Thyroid gland (tissue), 4 donors: ENCODE results near the gene DENND1A. TPM values are rescaled to one million over a fixed set of nuclear protein-coding genes. Genes with fewer than 3 reads are reported as not detected.

Source experiments
- DNase-seq, 2 donors: peaks; one replicate each; pipeline ENCODE4 v3.0.0-alpha.2; 2019
- H3K27ac ChIP-seq, 3 donors: fragments of 200-600 bp; sonication (generic); 1 replicate in 2 of 3; 2 replicates in 1 of 3; pipeline ENCODE4 v1.5.1; 2016 to 2019; ENCODE audit warnings: mild to moderate bottlenecking in 1 of 3, moderate library complexity in 1 of 3
- H3K27me3 ChIP-seq: fragments of 200-600 bp; sonication (generic); one replicate; pipeline ENCODE4 v1.5.1; 2019
- H3K36me3 ChIP-seq, 2 donors: fragments of 200-600 bp; sonication (generic); one replicate each; pipeline ENCODE4 v1.5.1; 2016 to 2019
- H3K4me1 ChIP-seq, 2 donors: fragments of 200-600 bp; sonication (generic); one replicate each; pipeline ENCODE4 v1.5.1; 2017 to 2019
- H3K4me3 ChIP-seq, 3 donors: fragments of 200-600 bp; sonication (generic); replicated peaks in 1 of 3; 1 replicate in 2 of 3; 2 replicates in 1 of 3; pipeline ENCODE4 v1.5.1; 2016; ENCODE audit warnings: mild to moderate bottlenecking in 1 of 3
- H3K9me3 ChIP-seq: fragments of 200-600 bp; sonication (generic); one replicate; pipeline ENCODE4 v1.5.1; 2017
- CTCF ChIP-seq, 6 experiments: fragments of 200-600 bp in 3 of 6; fragments of 450-650 bp in 3 of 6; sonication (generic) in 3 of 6; IDR thresholded peaks; one replicate each; pipeline ENCODE4 v1.5.1; 2016 to 2019; ENCODE audit warnings: antibody characterized with exemption in 6 of 6, mild to moderate bottlenecking in 2 of 6, inconsistent platforms in 1 of 6, moderate library complexity in 1 of 6
- POLR2A ChIP-seq, 2 donors: fragments of 450-650 bp; IDR thresholded peaks; one replicate each; pipeline ENCODE4 v1.6.1; 2017; ENCODE audit warnings: antibody characterized with exemption in 2 of 2, mild to moderate bottlenecking in 2 of 2, moderate library complexity in 1 of 2
- WGBS, 2 donors: methylation state at CpG; one replicate each; pipeline ENCODE4 v1.1.5; 2017; 5-methylcytosine and 5-hydroxymethylcytosine counted together
- intact Hi-C: fragments of 100-400 bp; cut with DNase I; formaldehyde crosslinking; loops from one replicate; pipeline ENCODE4 v1.15.1; 2023
- total RNA-seq, 4 donors: library from RNA; depleted of rRNA; stranded (reverse); fragments of >200 nt; gene quantifications; one replicate each; pipeline ENCODE4 v1.2.3, GENCODE V29; 2016

Gene DENND1A
- total RNA-seq, 4 donors from 2014 or later, result 18.8 to 34.4 (median 28.2) TPM

- no peak for DNase-seq
- H3K36me3 ChIP-seq, result no peaks in the 10 kb centered on the region
- intact Hi-C loops, result no loop called here
- WGBS, 2 donors, result 80 to 88% methylated on average over 2 of the region's 2 CpGs
- peaks cover 0 to 5% of the 10 kb centered on the region in 2 donors for H3K4me1 ChIP-seq
- TF ChIP-seq POLR2A (IDR thresholded peaks at IDR 0.05) (no peak), CTCF (IDR thresholded peaks at IDR 0.05) (no peak)
- H3K27me3 ChIP-seq, result no peaks in the 10 kb centered on the region
- H3K4me3 ChIP-seq, result no peak overlapping the region
- H3K27ac ChIP-seq, result no peak overlapping the region
- H3K9me3 ChIP-seq, result no peaks in the 10 kb centered on the region
These were observed 307.1 kb downstream of the DENND1A start for GRCh38 chr9:123622711-123623241.

GRCh38 chr9:123620239-123620638 is 309.7 kb downstream of the DENND1A start:
- H3K27ac ChIP-seq, result no peak overlapping the region
- DNase-seq, result no peak
- no peaks in the 10 kb centered on the region for H3K36me3 ChIP-seq
- H3K9me3 ChIP-seq, result no peaks in the 10 kb centered on the region
- intact Hi-C loops, result no loop called here
- TF ChIP-seq CTCF (IDR thresholded peaks at IDR 0.05) (no peak), POLR2A (IDR thresholded peaks at IDR 0.05) (no peak)
- H3K4me3 ChIP-seq, result no peak overlapping the region
- H3K27me3 ChIP-seq, result no peaks in the 10 kb centered on the region
- peaks cover 0 to 5% of the 10 kb centered on the region in 2 donors for H3K4me1 ChIP-seq

GRCh38 chr9:123617952-123618678 is 311.8 kb downstream of the DENND1A start:
- no peak for DNase-seq
- H3K27me3 ChIP-seq, result no peaks in the 10 kb centered on the region
- WGBS, 2 donors, result 83 to 89% methylated on average over 11 of the region's 11 CpGs
- H3K4me3 ChIP-seq, result no peak overlapping the region
- H3K36me3 ChIP-seq, result no peaks in the 10 kb centered on the region
- no peaks in the 10 kb centered on the region for H3K4me1 ChIP-seq
- intact Hi-C loops, result no loop called here
- H3K9me3 ChIP-seq, result no peaks in the 10 kb centered on the region
- no peak overlapping the region for H3K27ac ChIP-seq
- TF ChIP-seq CTCF (IDR thresholded peaks at IDR 0.05) (no peak), POLR2A (IDR thresholded peaks at IDR 0.05) (no peak)

- no peaks in the 10 kb centered on the region for H3K27me3 ChIP-seq
- no peak for DNase-seq
- H3K4me1 ChIP-seq, result no peaks in the 10 kb centered on the region
- no peak overlapping the region for H3K4me3 ChIP-seq
- intact Hi-C loops, result no loop called here
- H3K9me3 ChIP-seq, result no peaks in the 10 kb centered on the region
- no peak for TF ChIP-seq POLR2A (IDR thresholded peaks at IDR 0.05)
- TF ChIP-seq CTCF (IDR thresholded peaks at IDR 0.05), result no peak
- no peaks in the 10 kb centered on the region for H3K36me3 ChIP-seq
- 93 to 97% methylated on average over 9 of the region's 9 CpGs for WGBS, 2 donors
- no peak overlapping the region for H3K27ac ChIP-seq
These were observed 312.6 kb downstream of the DENND1A start for GRCh38 chr9:123617286-123617685.

GRCh38 chr9:123616707-123617106 is 313.2 kb downstream of the DENND1A start:
- Histone ChIP-seq H3K4me1 (no peaks in the 10 kb centered on the region), H3K27me3 (no peaks in the 10 kb centered on the region), H3K27ac (no peak overlapping the region), H3K4me3 (no peak overlapping the region), H3K9me3 (no peaks in the 10 kb centered on the region), H3K36me3 (no peaks in the 10 kb centered on the region)
- intact Hi-C loops, result no loop called here
- no peak for TF ChIP-seq POLR2A (IDR thresholded peaks at IDR 0.05)
- no peak for TF ChIP-seq CTCF (IDR thresholded peaks at IDR 0.05)
- DNase-seq, result no peak
- WGBS, 2 donors, result 94 to 95% methylated on average over 8 of the region's 8 CpGs
